Measurements from ENCODE around the gene ELOVL2.

DNA sequence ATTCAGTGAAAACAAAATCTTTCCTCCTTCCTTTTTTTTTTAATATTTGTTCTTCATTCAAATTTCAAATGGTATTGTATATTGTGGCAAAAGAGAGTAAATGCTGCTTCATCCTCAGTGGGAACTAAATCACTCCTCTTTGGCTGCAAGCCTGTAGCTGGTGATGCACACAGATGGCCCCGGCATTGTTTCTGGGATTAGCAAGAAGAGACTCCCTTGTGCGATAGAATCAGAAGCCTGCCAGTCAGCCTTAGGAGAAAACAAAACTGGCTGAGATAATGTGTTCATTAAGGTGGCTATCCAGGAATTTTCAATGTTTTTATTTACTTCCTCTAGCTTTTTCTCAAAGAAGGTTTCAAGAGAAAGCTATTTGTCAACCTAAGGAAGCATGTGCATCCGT, 20.7 kb upstream of the ELOVL2 start:
- TF ChIP-seq EP300 (IDR thresholded peaks at IDR 0.05; ENCODE audit: low read depth) = no peak
- TF ChIP-seq POLR2A (IDR thresholded peaks at IDR 0.05) = no peak
- TF ChIP-seq, protein P1, sequence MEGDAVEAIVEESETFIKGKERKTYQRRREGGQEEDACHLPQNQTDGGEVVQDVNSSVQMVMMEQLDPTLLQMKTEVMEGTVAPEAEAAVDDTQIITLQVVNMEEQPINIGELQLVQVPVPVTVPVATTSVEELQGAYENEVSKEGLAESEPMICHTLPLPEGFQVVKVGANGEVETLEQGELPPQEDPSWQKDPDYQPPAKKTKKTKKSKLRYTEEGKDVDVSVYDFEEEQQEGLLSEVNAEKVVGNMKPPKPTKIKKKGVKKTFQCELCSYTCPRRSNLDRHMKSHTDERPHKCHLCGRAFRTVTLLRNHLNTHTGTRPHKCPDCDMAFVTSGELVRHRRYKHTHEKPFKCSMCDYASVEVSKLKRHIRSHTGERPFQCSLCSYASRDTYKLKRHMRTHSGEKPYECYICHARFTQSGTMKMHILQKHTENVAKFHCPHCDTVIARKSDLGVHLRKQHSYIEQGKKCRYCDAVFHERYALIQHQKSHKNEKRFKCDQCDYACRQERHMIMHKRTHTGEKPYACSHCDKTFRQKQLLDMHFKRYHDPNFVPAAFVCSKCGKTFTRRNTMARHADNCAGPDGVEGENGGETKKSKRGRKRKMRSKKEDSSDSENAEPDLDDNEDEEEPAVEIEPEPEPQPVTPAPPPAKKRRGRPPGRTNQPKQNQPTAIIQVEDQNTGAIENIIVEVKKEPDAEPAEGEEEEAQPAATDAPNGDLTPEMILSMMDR (IDR thresholded peaks at IDR 0.05) = no peak
- TF ChIP-seq POLR2AphosphoS5 (IDR thresholded peaks at IDR 0.05) = no peak

Data from transverse colon (tissue), 4 donors.